DMS53 (cell line): ENCODE data around the gene SPAAR.
A peak's percentile ranks its signal among the peaks of the same experiment; 100 is the strongest.
"Not testable (repeated sequence)": the region's sequence is repeated elsewhere in the genome, so short reads cannot be mapped to it uniquely, and the experiment has no call there.

Source experiments
- DNase-seq: peaks from one replicate; lab custom pipeline; 2025; lab: John Stamatoyannopoulos, UW

The SPAAR gene

DNA sequence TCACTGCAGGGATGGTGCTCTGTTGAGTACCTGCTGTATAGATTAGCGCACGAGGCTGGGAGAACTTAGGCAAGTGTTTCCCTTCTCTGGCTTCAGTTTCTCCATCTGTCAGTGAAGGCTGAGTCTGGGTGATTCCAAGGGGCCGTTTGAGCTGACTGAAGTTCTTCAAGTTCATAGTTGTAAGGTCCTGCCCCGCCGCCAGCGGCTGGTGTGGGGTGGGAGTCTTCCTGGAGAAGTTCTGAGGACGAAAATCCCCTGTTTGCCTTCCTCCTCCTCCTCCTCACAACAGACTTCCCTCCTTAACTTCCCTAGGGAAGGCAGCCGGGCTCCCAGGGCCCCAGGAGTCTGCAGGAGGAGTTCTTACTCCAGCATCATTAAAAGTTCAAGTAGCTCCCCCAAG lies 5.0 kb upstream of the SPAAR start:
- DNase-seq: no peak

DNA sequence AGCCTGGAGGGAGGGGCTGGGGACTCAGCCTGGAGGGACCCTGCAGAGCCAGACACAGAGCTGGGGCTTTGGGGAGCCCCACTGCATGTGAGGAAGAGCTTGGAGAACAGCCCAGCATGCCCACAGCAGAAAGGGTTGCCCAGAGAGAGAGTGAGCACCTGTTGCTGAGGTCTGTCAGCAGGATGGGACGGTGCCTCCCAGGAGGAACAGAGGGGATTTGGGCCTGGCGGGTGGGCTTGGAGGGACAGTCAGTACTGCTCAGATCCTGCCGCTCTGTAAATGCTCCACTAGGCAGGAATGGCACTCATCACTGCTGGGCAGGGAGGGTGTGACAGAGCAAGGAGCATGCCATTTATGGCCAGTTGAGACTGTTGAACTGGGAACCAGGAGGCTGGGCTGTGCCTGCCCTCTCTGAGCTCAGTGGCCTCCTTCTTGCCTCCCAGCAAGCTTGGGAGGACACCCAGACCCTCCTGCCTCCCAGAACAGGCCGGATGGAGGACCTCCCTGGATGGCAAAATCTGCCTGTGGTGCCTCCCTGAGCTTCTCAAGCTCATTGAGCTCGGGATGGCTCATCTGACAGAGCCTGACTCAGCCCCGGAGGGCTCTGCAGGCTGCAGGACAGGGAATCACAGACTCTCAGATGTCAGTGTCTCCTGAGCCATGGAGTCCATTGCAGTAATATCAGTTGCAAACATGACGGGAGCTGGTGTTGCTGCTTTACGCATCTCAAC lies 4.1 kb upstream of the SPAAR start:
- no peak for DNase-seq

DNA sequence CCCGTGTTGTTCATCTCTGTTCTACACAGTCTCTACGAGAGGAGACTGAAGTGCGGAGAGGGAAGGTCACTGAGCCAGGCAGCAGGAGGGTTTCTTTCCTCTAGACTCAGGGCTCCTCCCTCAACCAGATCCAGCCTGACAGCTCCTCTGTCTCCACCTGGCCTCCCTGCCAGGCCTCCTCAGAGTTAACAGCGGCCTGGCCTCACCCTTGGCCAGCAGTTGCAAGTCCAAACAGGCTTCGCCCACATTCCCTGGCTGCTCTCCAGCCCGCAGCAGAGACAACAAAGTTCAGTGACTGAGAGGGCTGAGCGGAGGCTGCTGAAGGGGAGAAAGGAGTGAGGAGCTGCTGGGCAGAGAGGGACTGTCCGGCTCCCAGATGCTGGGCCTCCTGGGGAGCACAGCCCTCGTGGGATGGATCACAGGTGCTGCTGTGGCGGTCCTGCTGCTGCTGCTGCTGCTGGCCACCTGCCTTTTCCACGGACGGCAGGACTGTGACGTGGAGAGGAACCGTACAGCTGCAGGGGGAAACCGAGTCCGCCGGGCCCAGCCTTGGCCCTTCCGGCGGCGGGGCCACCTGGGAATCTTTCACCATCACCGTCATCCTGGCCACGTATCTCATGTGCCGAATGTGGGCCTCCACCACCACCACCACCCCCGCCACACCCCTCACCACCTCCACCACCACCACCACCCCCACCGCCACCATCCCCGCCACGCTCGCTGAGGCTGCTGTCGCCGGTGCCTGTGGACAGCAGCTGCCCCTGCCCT lies 3.2 kb upstream of the SPAAR start, which contains the start of gene HRCT1:
TSS of gene HRCT1 (plus strand) at position 291 of the 768 bp plus-strand sequence. CDS start at position 377, 86 bp downstream.
- DNase-seq: peak; percentile 61

DNA sequence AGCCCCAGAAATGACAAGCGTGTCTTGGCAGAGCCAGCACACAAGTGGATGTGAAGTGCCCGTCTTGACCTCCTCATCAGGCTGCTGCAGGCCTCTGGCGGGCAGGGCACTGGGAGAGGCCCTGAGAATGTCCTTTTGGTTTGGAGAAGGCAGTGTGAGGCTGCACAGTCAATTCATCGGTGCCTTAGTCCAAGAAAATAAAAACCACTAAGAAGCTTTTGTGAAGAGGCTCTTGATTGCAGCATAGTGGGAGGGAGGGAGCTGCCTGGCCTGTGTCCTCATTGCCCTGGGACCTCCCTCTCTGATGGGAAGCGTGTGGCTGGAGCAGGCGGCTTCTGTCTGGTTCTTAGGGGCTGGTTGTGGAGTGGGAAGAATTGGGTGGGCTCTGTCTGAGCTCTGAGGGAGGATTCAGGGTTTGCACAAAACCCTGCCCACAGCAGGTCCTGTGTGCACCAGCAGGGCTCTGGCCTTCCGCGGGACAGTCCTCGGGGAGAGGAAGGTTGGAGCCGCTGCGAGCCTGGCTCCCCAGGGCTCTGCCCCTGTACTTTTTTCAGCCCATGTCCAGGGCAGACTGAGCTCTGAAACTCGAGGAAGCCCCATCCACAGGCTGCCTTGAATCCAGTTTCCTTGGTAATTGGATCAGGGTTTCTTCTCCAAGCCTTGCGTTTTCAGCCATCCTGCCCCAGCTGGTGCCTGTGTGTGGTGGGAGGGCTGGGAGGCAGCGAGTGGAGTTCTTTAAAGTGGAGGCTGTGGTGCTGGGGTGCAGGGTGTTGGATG lies 2.2 kb upstream of the SPAAR start:
- DNase-seq: no peak

DNA sequence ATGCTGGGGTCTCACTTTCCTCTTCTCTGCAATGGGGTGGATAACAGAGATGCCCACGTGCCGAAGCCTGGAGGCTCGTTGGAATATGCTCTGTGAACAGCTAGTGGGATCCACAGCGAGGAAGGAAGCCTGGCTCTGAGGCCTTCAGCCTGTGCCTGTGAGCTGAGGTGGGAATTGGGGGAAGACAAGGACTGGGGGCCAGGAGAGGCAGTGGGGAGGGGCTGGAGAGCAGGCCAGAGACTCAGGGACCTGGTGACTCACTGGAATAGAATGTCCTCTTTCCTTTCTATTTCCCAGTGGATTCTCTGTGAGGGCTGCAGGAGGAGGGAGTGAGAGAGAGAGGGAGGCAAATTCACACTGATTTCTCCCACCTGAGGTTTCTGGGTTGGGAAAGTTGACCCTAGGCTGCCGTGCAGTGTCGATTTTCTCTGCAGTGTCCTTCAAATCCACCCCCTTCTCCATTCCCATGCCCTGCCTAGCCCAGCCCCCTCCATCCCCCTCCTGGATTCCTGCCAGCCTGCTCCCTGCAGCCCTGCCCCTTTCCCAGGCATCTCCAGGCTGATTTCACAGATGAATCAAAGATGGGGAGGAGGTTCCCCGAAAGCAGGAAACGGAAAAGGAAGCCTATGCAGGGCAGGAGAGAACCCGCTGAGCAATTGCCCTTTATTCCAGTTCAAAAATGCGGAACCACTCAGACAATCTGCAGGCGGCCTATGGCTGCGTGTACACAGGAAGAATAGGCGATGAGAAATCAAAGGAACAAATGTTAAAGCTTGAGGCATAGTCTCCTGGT lies 1.4 kb upstream of the SPAAR start:
- peak; percentile 51 for DNase-seq

DNA sequence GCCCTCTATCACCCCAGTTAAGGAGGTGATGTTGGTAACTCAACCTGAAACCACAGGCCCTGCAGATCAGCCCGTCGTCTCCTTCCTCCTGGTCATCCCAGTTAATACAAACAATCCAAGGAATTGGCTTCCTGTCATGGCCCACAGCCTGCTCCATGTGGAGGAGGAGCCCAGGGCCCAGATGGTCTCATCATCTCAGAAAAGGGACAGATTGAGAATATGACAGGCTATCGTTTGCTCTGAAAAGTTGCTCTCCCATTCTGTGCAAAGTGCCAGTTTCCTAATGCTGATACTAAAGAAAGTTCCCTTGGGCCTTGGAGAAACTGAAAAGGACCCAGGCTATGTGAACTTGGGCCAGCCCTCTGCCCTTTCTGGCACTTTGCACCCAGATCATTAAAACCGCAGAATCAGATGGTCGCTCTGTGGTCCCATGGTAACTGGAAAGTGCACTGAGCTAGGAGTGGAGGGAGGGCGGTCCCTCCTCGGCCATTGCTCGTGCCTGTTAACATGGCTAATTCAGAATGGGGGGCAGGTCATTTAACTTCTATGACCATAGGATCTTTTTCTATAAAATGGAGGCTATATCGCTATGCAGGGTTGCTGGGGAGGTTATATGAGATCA lies 675 bp upstream of the SPAAR start:
- DNase-seq: no peak

- DNase-seq: no peak
Measured at GRCh38 chr9:35909687-35910612, 660 bp downstream of the SPAAR start.

- DNase-seq: peak; percentile 75
Measured at GRCh38 chr9:35910613-35911359, 1.5 kb downstream of the SPAAR start.

GRCh38 chr9:35911690-35912089 lies 2.4 kb downstream of the SPAAR start:
- no peak for DNase-seq

GRCh38 chr9:35912791-35913400 lies 3.6 kb downstream of the SPAAR start:
- DNase-seq: no peak

DNA sequence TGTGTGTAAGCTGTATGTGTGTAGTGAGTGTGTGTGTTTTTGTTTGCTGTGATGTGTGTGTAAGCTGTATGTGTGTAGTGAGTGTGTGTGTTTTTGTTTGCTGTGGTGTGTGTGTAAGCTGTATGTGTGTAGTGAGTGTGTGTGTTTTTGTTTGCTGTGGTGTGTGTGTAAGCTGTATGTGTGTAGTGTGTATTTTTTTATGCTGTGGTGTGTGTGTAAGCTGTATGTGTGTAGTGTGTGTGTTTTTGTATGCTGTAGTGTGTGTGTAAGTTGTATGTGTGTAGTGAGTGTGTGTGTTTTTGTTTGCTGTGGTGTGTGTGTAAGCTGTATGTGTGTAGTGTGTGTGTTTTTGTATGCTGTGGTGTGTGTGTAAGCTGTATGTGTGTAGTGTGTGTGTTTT lies 4.1 kb downstream of the SPAAR start:
- not testable (repeated sequence) for DNase-seq

DNA sequence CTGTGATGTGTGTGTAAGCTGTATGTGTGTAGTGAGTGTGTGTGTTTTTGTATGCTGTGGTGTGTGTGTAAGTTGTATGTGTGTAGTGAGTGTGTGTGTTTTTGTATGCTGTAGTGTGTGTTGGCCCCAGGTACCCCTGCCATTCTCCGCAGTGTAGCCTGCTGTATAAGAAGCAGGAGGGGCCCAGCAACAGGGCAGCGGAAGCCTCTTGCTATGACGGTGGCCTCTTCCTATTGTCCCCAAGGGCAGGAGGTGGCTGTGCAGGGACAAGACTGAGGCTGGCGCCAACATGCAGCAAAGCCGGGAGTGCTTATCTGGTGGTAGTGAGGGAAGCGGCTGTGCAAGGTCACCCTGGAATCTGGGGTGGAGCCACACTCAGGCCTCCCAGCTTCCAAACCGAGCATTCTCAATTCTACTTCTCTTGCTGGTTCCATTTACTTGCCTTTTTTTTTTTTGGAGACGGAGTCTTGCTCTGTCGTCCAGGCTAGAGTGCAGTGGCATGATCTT lies 5.1 kb downstream of the SPAAR start:
- DNase-seq: no peak

DNA sequence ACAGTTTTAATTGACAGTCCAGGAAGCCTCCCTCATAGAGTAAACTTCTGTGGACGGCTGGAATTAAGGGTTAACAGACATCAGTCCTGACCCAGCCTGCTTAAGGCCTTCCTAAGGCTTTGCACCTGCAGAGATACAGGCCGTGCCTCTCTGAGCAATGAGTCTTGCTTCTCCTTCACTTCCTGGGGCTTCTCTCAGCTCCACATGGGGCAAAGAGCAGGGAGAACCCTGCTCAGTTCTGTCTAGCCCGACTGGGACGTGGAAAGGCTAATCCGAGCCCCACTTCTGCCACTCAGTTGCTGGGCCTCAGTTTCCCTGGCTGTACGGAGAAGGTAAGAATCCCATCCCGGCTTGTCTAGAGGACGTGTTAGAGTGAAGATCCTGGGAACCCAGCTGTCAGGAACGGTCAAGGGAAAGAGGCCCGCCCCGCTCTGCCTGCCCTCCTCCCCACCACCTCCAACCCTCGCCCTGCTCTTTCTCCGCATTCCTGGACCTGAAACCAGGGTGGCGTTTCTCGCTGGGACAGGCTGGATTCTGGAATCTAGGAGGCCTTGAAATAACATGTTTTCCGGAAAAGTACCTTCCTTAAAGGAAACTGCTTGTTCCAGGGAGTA lies 6.5 kb downstream of the SPAAR start:
- DNase-seq: no peak

GRCh38 chr9:35917261-35917660 lies 8.0 kb downstream of the SPAAR start:
- no peak for DNase-seq

- no peak for DNase-seq
Measured at GRCh38 chr9:35918780-35919179, 9.5 kb downstream of the SPAAR start.

DNA sequence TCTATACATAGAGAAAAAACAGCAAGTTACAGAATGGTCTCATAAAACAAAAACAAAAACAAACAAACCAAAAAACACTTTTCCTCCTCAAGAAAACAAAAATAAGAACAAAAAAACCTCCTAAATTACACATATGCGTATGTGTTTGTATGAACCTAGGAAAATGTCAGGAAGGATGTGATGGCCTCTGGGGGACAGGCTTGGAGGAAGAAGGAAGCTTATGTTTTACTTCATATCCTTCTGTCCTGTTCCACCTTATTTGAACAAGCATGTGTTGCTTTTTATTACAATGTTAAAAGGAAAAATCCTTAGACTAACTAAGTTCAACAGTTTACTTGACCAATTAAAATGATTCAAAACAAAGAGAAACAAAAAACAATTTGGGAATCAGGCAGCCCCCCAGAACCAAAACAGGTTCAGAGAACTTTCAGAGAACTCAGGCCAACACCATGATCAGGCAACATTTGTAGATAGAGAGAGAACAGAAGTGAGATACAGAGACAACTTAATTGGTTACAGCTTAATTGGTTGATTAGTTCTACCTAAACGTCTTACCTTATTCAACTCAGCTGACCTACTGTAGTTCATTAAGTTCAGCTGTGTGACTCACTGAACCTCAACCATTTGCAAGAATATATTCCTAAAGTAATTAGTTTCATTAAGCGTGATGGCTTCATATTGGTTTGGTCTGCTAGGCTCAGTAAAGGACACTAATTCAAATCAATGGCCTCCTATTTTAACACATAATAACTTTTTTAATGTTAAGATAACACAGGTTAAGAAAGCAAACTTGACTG lies 10.1 kb downstream of the SPAAR start:
- DNase-seq: no peak

- peak; percentile 31 for DNase-seq
Measured at GRCh38 chr9:35920051-35920620, 10.8 kb downstream of the SPAAR start.
